Bronchial epithelial cell (primary cell): ENCODE measurements around the gene SERPINI1. TPM values are rescaled to one million over a fixed set of nuclear protein-coding genes. Genes with fewer than 3 reads are reported as not detected.

Source experiments
- DNase-seq: peaks from one replicate; pipeline ENCODE4 v3.0.0-alpha.2; 2010; ENCODE audit warnings: low read depth
- FAIRE-seq: peaks from 2 replicates; lab custom pipeline; 2011; peaks lifted over from hg19 to GRCh38; lab: Jason Lieb, UNC
- H3K27me3 ChIP-seq: 2 replicates; pipeline ENCODE4 v1.5.1; 2011; ENCODE audit warnings: low read length; ENCODE audit not compliant: control insufficient read depth, insufficient read depth
- H3K36me3 ChIP-seq: 2 replicates; pipeline ENCODE4 v1.5.1; 2011; ENCODE audit warnings: low read length; ENCODE audit not compliant: control insufficient read depth, insufficient read depth
- H3K4me3 ChIP-seq: 2 replicates; pipeline ENCODE4 v1.5.1; 2011; ENCODE audit warnings: mild to moderate bottlenecking, low read depth, low read length, control low read depth
- CTCF ChIP-seq: IDR thresholded peaks from 2 replicates; pipeline ENCODE4 v1.5.1; 2011; ENCODE audit warnings: mild to moderate bottlenecking, moderate library complexity, low read length, control low read depth, inconsistent platforms; ENCODE audit not compliant: insufficient read depth, severe bottlenecking
- total RNA-seq: library from RNA; depleted of rRNA; stranded (reverse); fragments of >200 nt; gene quantifications from 2 replicates; pipeline ENCODE4 v1.2.1, GENCODE V29; 2014

SERPINI1 gene
- total RNA-seq, 1 donor from 2014 or later, result 1.8 TPM

- DNase-seq, result no peak
- no peak for TF ChIP-seq CTCF
- H3K4me3 ChIP-seq, result no peak overlapping the region
- no peaks in the 10 kb centered on the region for H3K36me3 ChIP-seq
- no peak for FAIRE-seq
- no peaks in the 10 kb centered on the region for H3K27me3 ChIP-seq
These were observed 134.7 kb downstream of the SERPINI1 start for GRCh38 chr3:167870181-167870580.

- no peak overlapping the region for H3K4me3 ChIP-seq
- FAIRE-seq, result no peak
- no peak for TF ChIP-seq CTCF
- H3K27me3 ChIP-seq, result no peaks in the 10 kb centered on the region
- H3K36me3 ChIP-seq, result no peaks in the 10 kb centered on the region
- DNase-seq, result no peak
These were observed 135.2 kb downstream of the SERPINI1 start for GRCh38 chr3:167870759-167871158.

- Histone ChIP-seq H3K36me3 (no peaks in the 10 kb centered on the region), H3K4me3 (no peak overlapping the region), H3K27me3 (no peaks in the 10 kb centered on the region)
- DNase-seq, result no peak
- no peak for FAIRE-seq
- TF ChIP-seq CTCF, result no peak
These were observed 136.5 kb downstream of the SERPINI1 start for GRCh38 chr3:167872032-167872431.

- Histone ChIP-seq H3K4me3 (no peak overlapping the region), H3K36me3 (no peaks in the 10 kb centered on the region), H3K27me3 (no peaks in the 10 kb centered on the region)
- DNase-seq (peak; percentile 29), FAIRE-seq (no peak)
- peak; percentile 14 for TF ChIP-seq CTCF
These were observed 137.4 kb downstream of the SERPINI1 start for GRCh38 chr3:167872941-167873340.

- Histone ChIP-seq H3K4me3 (no peak overlapping the region), H3K36me3 (no peaks in the 10 kb centered on the region), H3K27me3 (no peaks in the 10 kb centered on the region)
- FAIRE-seq, result no peak
- no peak for TF ChIP-seq CTCF
- no peak for DNase-seq
These were observed 139.3 kb downstream of the SERPINI1 start for GRCh38 chr3:167874671-167875372.

Other genes starting within 250 kb of the SERPINI1 start
- 0.51 and 1.1 TPM in 2 replicates for gene WDR49, start 81.8 kb upstream of the SERPINI1 start, total RNA-seq
- 83.2 and 131 TPM in 2 replicates for gene PDCD10, start 829 bp upstream of the SERPINI1 start, total RNA-seq